K562 (cell line): ENCODE data around the gene TAOK2. TPM values are rescaled to one million over a fixed set of nuclear protein-coding genes. Genes with fewer than 3 reads are reported as not detected.

Source experiments
- ARID3B ChIP-seq: fragments of 250-450 bp; sonication (Bioruptor Pico); IDR thresholded peaks from 2 replicates; pipeline ENCODE4 v1.4.0; 2020; ENCODE audit warnings: borderline replicate concordance
- ASH1L ChIP-seq: fragments of 450-650 bp; IDR thresholded peaks from 2 replicates; pipeline ENCODE4 v1.6.1; 2018; ENCODE audit warnings: borderline replicate concordance, mild to moderate bottlenecking, low read depth; ENCODE audit not compliant: partially characterized antibody
- ATF4 ChIP-seq: fragments of 450-650 bp; formaldehyde crosslinking; IDR thresholded peaks from 2 replicates; pipeline ENCODE4 v1.4.0; 2022; ENCODE audit warnings: mild to moderate bottlenecking, moderate library complexity
- E2F5 ChIP-seq: sonication (generic); formaldehyde crosslinking; IDR thresholded peaks from 2 replicates; pipeline ENCODE4 v1.8.0; 2022; ENCODE audit warnings: mild to moderate bottlenecking, missing genetic modification reagents
- FOXJ2 ChIP-seq: fragments of 200-800 bp; sonication (Bioruptor generic); IDR thresholded peaks from 2 replicates; pipeline ENCODE4 v1.6.1; 2016; ENCODE audit warnings: missing genetic modification characterization, missing compliant biosample characterization
- MBD1 ChIP-seq: fragments of 250-450 bp; sonication (Bioruptor Pico); IDR thresholded peaks from 2 replicates; pipeline ENCODE4 v1.8.0; 2022; ENCODE audit warnings: inconsistent platforms
- MECOM ChIP-seq: fragments of 250-450 bp; sonication (Bioruptor Pico); IDR thresholded peaks from 2 replicates; pipeline ENCODE4 v1.8.0; 2022; ENCODE audit warnings: inconsistent platforms
- MEF2D ChIP-seq: conservative IDR thresholded peaks from 2 replicates; pipeline ENCODE4 v1.6.1; 2016; ENCODE audit warnings: low read depth, missing genetic modification characterization, missing compliant biosample characterization
- PRDM10 ChIP-seq: fragments of 450-650 bp; IDR thresholded peaks from 2 replicates; pipeline ENCODE4 v1.6.1; 2018; ENCODE audit not compliant: partially characterized antibody
- RFX7 ChIP-seq: fragments of 250-450 bp; sonication (Bioruptor Pico); IDR thresholded peaks from 2 replicates; pipeline ENCODE4 v1.5.1; 2021; ENCODE audit warnings: mild to moderate bottlenecking
- SPI1 ChIP-seq: IDR thresholded peaks from 2 replicates; pipeline ENCODE4 v1.6.1; 2011; ENCODE audit warnings: low read depth, low read length, control low read depth, borderline replicate concordance
- SREBF1 ChIP-seq: fragments of 150-350 bp; IDR thresholded peaks from 2 replicates; pipeline ENCODE4 v1.6.1; 2014; ENCODE audit warnings: antibody characterized with exemption, low read depth, low read length, borderline replicate concordance
- TARDBP ChIP-seq: fragments of 450-650 bp; IDR thresholded peaks from 2 replicates; pipeline ENCODE4 v1.6.1; 2016
- XRCC4 ChIP-seq: IDR thresholded peaks from one replicate; pipeline ENCODE4 v1.6.1; 2011; ENCODE audit not compliant: insufficient read depth, insufficient read length; ENCODE audit errors: extremely low read depth
- ZNF280B ChIP-seq: fragments of 250-450 bp; sonication (Bioruptor Pico); IDR thresholded peaks from 2 replicates; pipeline ENCODE4 v1.5.1; 2021; ENCODE audit warnings: mild to moderate bottlenecking
- ZNF785 ChIP-seq: fragments of 250-450 bp; sonication (Bioruptor Pico); IDR thresholded peaks from 2 replicates; pipeline ENCODE4 v1.4.0; 2020; ENCODE audit warnings: mild to moderate bottlenecking
- polyA plus RNA-seq, 8 experiments: library from polyadenylated mRNA; depleted of rRNA in 4 of 8; stranded (reverse) in 5 of 8; unstranded in 3 of 8; fragments of >200 nt; fragmentation: Nextera tagmentation in 2 of 8; fragmentation: Illumina TruSeq in 1 of 8; extraction: Ambion mirVana in 2 of 8; extraction: Trizol in 1 of 8; gene quantifications; 2 replicates each; pipeline versions ENCODE4 v1.2.1 to v1.2.3, GENCODE V29; 2011 to 2014; ENCODE audit warnings: inconsistent platforms in 1 of 8, missing spikeins in 1 of 8
- total RNA-seq, 7 experiments: library from RNA; depleted of rRNA in 6 of 7; stranded (reverse); fragments of >200 nt in 6 of 7; fragmentation: Illumina TruSeq in 2 of 7; extraction: Trizol in 2 of 7; gene quantifications; 2 replicates each; pipeline versions ENCODE4 v1.2.1 to v1.2.3, GENCODE V29; 2011 to 2021; ENCODE audit warnings: low replicate concordance in 1 of 7

Gene TAOK2
- total and polyA plus RNA-seq, 9 of the 15 experiments (the other 6 are each of a cell fraction or from before 2014, with no cell fraction given) = 0.10 to 41.8 (median 13.7) TPM

- no peak for TF ChIP-seq ASH1L
- TF ChIP-seq PRDM10 = no peak
- TF ChIP-seq MECOM (CRISPR knock-in tag) = no peak
- TF ChIP-seq SREBF1 = no peak
- TF ChIP-seq FOXJ2 = no peak; the same call in 1 of the 2 replicates
- no peak for TF ChIP-seq XRCC4
- TF ChIP-seq MBD1 = no peak
- TF ChIP-seq ARID3B (CRISPR knock-in tag) = no peak
- no peak for TF ChIP-seq E2F5 (CRISPR knock-in tag)
- no peak for TF ChIP-seq RFX7 (CRISPR knock-in tag)
- TF ChIP-seq ZNF280B (CRISPR knock-in tag) = no peak
- TF ChIP-seq MEF2D = no peak
- TF ChIP-seq TARDBP = no peak
- no peak for TF ChIP-seq ATF4 (CRISPR knock-in tag)
- TF ChIP-seq SPI1 = no peak
- TF ChIP-seq ZNF785 = no peak
Measured at GRCh38 chr16:29925781-29926710, 47.6 kb upstream of the TAOK2 start, which contains the start of gene KCTD13 (continued).
